OCI-M1 (cell line): ENCODE measurements around the gene SORL1.
"Not testable (repeated sequence)": the region's sequence is repeated elsewhere in the genome, so short reads cannot be mapped to it uniquely, and the experiment has no call there.

Experiments
- DNase-seq: peaks from one replicate; lab custom pipeline; 2025; lab: John Stamatoyannopoulos, UW

Gene SORL1

DNA sequence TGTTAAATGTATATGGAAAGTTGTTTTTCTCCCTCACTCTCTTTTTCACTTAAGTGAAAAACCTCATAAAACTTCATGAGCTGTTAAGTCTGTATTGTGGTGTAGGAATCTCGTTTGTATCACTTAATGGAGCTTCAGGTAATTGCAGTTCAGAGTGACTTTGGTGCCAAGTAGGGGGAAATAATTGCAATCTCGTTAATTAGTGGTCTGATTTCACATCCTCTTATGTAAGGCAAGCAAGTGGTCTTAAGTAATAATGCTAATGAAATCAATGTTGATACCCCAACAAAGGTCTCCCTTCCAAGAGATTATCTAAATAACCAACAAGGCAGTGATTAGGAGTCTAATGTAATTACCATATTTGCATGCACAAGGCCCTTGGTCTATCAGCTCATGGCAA lies 174.9 kb downstream of the SORL1 start:
- DNase-seq, result no peak

DNA sequence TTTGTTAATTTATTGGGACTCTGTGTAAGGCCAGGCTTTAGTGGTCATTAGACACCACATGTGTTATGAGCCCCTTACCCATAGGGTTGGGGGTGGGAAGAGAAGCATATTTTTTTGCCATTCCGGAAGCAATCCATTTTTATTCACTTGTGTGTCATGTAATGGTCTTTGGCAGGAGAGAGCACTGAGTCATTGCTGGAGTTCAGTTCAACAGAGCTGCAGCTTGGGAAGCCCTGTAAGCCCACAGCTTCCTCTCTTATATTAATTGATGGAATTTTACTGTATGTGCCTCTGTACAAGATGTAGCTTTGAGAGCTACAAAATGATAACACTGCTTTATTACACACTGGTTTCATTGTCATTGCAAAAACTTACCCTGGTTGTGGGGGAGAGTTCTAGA lies 177.9 kb downstream of the SORL1 start:
- no peak for DNase-seq

DNA sequence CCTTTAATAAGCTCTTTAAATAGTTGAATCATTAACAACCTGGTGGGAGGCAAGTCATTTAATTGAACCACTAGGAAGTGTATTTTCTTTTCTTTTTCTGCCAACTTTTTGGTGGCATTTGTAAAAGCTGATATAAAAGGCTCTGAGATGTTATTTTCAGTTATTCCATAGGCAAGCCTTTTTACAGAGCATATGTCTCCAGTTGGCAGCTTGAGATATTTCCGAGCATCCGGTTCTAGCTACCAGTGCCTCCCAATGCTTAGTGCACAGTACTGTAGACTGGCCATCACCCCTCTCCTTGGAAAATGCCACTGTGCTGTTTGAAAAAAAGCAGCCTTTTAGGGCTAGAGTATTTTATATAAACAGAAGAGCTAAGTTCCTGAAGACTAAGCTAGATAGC lies 179.3 kb downstream of the SORL1 start:
- no peak for DNase-seq

DNA sequence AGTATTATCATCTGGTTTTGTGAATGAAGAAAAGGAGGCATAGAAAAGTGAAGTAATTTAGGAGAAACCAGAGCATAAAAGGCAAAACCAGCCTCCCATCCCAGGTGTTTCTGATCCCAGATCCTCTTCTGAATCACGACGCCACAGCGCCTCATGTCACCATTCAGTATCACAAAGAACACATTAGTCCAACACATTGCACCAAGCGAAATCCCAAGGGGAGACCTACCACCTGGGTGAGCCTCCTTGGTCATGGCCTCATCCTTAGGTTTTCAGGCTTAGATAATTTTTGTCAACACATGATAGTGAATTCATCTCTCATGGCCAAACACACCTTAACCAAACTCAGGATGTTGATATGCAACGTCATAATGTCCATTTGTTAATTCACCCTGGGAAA lies 182.2 kb downstream of the SORL1 start:
- no peak for DNase-seq

DNA sequence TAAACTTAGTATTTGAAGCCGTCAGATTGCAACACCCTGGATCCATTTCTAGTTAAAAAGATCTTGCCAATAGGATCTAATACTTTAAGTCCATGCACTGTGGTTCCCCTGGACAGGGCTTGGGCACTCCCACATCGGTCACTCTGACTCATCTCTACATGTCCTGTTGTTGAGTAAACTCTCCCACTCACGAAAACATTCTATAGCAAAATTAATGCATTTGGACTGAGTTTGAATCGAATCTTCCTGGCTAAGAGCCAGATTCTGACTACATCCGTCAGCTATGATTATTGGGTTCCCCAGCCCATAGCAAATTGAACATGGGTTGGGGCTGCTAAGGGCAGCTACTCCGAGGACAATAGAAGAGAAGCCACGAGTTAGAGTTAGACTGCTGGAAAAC lies 182.8 kb downstream of the SORL1 start:
- DNase-seq, result no peak

DNA sequence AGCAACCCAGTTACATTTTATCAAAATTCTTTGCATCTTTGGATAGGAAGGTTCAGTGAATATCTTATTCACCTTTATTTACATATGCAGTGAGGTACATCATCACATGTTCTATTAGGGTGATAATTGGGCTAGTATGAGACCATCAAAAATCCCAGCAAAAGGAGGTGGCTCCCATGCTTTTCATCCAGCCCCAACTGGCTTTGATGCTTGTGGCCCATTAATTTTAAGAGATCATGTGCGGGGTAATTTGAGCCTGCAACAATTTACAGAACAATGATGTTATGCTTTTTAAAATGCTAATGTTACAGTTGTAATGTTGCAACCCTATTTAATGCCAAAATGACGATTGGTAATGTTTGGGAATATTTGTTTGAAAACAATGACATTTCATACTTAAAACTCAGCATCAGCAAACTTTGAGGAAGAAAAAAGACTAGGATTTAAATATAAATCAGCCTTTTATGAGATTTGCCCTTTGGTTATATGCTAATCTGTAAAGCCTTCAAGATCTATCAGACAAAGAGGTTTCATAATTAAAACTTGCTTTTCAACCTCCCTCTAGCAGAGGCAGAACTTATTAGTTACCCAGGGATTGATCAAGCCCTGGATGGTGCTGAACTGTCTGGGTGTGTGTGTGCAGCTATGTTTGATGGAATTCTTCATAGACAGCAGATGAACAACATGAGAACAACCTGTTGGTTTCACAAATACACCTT lies 184.1 kb downstream of the SORL1 start:
- no peak for DNase-seq

DNA sequence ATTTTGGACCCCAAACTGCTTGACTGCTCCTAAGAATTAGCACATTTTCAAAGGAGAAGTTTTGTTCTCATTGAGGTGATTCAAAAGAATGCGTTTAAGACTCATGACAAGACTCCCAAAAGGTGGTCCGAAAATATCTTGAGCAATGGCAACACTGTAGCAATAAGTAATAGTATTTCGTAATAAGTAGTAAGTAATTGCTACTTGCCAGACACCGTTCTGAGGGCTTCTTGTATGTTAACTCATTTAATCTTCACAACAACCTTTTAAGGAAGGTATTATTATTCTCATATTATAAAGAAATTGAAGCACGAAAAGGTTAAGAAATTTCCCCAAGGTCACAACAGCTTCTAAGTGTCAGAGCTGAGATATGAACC lies 184.7 kb downstream of the SORL1 start:
- no peak for DNase-seq

DNA sequence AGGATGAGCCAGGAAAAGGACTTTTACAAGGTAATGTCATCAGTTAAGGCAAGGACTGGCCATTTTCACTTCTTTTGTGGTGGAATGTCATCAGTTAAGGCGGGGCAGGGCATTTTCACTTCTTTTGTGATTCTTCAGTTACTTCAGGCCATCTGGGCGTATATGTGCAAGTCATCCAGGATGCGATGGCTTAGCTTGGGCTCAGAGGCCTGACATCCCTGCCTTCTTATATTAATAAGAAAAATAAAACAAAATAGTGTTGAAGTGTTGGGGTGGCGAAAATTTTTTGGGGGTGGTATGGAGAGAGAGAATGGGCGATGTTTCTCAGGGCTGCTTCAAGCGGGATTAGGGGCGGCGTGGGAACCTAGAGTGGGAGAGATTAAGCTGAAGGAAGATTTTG lies 185.5 kb downstream of the SORL1 start:
- not testable (repeated sequence) for DNase-seq

DNA sequence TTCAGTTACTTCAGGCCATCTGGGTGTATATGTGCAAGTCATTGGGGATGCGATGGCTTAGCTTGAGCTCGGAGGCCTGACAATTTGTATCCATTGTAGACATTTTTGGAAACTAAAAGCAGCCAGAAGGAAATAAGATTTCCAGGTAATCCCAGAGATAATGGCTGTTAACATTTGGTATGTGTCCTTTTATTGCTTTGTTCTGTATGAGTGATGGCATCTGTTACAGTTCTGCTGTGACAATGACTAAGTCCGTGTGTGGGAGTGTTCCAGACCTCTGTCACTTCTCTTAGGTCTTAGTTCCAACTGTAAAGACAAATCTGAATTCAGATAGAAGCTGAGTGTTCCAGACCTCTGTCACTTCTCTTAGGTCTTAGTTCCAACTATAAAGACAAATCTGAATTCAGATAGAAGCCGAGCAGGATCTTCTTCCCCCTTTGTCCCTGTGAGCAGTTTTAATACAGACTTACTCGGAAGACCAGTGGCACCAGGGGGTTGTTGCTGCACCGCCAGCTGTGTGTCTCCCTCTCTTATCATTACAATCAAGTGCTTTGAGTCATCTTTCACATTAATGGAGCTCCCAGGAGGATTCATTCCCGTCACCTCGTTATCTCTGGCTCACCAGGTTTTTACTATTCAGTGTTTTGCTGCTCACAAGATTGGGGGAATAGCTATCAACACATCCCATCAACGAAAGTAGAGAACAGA lies 191.5 kb downstream of the SORL1 start:
- peak; percentile 36 for DNase-seq

DNA sequence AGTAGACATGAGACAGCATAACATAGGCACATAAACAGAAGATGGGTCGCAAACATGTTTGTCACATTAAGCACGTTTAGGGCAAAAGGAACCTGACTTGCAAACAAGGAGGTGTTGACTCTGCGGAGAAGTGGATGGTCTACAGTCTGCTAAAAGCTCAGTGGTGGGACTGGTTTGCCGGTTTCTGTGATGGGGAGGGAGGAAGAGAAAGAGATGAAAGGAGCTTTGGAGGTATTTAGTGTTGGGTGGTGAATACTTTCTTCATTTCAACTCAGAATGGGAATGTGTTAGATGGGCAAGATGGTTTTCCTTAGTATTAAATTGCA lies 192.0 kb downstream of the SORL1 start:
- no peak for DNase-seq

DNA sequence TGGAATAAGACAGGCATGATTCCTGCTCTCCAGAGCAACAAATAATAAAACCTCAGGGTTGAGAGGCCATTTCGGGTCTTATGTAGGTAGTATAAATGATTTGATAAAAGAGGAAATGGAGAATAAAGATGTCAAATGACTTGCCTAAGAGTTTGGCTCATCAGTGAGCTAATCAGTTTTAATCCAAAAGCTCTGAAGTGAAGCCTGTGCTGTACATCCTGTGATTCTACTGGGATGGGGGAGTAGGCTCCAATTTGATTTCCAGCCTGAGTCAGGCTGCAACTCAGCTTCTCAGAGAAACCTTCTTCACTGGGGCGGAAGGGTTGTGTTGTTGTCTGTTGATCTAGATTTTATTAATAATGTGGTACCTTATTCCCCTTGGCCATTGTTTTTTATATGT lies 192.9 kb downstream of the SORL1 start:
- no peak for DNase-seq

DNA sequence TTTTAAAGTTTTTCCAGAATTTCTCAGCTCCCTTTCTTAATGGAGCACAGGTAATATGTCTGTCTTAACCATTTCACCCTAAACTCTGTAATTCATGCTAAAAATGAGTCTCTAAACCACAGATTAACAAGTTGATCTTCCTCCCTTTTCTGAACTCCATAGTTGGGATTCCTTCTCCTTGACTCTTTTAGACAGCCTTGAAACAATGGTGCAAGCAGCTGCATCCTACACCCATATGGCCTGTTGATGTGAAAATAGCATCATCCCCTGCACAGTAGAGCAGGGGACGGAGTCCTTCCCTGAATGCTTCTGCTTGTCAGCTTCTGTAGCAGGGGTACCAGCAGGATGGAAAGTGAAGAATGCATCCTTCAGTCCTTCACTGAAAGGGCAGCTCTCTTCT lies 193.5 kb downstream of the SORL1 start:
- DNase-seq, result no peak

DNA sequence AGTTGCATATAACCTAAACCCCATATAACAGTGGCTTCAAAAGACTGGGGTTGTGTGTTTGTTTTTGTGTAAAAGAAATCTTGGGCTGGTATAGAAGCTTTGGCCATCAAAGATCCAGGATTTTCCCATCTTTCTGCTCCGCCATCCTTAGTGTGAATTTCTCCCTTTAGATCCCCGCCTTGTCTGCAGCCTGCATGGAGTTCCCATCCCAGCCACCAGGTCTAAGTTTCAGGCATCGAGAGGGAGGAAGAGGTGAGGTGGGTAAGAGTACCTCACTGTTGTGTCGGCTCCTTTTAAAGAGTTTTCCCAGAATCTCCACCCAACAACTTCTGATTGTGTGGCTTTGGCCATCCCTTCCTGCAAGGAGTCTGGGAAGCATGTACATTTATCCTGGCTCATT lies 196.2 kb downstream of the SORL1 start:
- no peak for DNase-seq

DNA sequence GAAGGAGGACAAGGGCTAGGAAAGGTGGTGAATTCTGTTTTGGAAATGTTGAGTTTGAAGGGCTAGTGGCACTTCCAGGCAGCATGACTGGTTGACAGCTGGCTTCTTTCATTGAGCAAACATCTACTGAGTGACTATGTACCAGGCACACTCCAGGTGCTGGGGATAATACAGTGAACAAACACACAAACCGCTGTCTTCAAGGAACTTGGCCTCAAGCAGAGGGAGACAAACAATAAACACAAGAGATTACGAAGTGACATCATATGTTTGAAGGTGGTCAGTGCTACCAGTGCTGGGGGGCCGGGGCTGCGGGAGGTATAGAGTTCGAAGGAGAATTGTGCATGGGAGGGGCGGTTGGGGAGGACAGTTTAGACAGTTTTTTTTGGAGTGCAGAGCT lies 197.7 kb downstream of the SORL1 start:
- no peak for DNase-seq

DNA sequence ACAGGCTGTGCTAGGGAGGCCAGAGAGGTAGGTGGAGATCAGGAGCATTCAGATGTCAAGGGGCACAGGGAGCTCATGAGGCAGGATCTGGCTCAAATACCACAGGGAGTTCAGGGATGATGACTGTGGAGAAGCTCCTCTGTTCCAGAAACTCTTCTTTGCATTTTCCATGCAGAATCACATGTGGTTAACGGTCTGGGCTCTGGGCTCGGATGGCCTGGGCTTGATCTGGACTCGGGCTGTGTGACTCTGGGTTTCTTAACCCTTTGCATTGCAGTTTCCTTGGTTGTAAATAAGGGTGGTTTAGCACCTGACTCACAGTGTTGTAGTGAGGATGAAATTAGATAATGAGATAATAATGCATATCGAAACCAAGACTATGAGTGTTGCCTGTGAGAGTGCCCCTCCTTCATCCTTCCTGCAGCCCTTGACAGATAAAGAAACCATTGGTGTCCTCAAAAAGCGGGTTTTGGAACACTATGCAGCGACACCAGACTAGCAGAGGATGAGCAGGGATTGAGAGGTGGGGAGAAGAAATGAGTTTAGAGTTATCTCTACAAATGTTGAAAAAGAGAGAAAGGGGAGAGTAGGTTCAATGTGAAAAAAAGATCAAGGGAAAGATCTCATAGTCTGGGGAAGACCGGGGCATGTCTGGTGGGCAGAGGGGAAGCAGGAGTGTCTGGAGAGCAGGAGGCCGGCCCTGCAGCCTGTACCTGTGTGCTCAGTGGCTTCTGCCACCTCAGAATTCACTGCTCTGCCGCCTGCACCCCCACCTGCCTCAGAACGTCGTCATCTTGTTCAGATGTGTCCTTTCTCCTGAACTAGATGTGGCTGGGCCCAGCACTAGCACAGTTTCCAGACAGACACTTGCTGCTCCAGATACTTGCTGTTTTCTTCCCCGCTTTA lies 198.5 kb downstream of the SORL1 start:
- DNase-seq, result no peak

DNA sequence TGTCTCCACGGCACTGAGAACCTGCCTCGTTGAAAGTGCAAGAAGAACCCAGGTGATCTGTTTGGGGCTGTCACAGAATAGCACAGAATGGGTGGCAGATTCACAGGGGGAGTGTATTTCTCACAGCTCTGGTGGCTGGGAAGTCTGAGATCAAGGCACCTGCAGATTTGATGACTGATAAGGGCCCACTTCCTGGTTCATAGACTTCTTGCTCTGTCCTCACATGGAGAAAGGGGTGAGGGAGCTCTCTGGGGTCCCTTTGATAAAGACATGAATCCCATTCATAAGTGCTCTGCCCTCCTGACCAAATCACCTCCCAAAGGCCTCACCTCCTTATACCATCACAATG lies 199.1 kb downstream of the SORL1 start:
- DNase-seq, result no peak

DNA sequence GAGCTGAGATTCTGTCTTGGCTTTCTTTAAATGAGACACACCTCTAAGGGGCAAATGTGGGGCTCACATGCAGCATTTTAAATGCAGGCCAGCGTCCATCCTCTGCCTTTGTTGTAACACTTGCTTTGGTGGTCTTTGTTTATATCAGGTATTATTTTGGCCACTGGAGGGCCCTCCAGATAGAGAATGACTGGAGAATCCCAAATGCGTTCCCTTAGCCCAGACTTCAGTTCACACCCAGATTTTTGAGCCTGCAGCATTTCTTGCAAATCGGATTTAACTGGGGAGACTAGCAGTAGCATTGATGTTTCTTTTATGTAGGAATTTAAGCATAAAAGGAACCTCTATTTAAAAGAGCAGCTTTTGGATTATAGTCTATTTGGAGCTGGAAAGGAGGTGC lies 200.9 kb downstream of the SORL1 start:
- no peak for DNase-seq

DNA sequence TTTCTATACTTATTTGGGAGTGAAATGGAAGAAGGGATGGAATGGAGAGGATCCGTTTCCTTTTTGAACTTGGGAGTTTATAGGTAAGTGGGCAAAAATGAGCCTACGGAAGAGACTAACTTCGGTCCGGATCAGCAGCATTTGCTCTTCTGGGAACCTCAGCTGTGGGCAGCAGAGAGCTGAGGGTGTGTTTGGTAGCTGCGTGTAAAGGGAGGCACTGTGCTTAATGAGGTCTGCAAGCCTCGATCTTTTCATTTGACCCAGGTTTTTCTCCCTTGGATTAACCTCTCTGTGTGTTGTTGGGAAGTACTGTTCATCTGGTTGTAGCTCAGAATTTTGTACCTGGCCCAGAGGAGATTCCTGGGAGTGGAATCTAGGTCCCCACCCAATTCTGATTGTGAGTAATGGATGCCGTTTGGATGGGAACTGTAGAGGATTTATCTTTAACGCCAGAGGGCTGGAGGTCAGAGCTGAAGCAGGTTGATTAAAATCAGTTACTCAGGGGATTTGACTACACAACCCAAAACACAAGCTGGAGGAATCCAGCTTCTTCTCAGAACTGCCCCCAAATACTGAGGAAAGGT lies 202.2 kb downstream of the SORL1 start:
- peak; percentile 12 for DNase-seq

DNA sequence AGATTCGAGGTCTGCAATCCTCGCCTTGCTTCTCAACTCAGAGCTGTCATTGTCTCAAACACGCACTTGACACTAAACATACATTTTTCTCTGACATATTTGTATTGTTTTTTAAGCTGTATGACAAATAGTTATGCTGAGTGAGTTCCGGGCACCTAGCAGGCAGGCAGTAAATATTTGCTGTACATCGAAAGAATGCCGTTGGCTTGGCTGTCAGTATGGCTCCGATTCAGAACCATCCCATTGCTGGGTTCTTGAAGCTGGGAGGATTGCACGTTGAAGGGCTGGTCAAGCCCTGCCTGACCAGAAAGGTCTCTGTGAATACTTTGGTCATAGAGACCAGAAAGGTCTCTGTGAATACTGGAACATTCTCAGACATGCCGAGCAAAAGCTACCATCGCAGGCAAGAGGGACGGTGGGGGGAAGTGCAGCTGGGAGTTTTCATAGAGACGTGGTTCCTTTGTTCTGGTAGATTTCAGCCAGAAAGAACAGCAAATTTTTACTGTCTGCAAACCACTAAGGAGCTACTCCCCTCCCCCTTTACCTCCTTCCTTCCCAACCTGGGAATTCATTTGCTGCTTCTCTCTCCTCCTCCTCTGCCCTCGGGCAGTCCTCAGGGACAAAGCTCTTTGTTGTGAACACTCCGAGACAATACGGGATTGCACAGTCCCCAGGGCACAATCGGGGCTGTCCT lies 202.9 kb downstream of the SORL1 start:
- DNase-seq, result no peak

DNA sequence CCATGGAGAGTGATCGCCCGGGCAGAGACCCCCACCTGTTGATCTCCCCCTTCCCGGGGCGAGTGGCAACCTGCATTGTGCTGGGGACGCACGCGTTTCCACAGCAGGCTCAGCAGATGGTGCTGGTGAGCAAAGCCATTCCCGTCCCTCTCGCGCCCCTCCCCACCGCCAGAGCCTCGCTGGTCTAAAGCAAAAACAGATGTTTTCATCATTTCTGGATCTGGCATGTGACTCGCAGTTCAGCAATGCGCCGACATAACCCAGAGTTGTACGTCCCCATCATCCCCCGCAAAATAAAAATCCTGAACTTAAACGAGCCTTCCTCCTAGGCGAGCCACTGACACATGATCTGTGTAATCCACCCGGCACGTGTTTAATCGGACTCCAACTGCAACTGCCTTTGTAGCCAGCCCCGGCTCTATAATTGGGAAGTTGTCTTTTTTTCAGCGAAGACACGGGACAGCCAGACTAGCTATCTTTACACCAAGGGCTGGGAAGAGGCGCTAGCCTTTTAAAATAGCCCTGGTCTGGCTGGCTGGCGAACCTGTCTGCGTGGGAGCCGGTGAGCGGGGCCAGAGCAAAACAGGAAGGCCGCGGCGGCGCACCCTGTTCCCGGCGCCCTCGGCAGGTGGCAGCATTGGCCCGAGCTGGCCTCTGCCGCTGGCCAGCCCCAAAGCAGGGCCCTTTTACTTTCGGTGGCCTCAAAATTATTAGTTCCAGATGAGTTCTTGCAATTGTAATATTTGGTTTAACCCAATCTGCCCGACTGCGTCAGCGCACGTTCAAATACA lies 203.6 kb downstream of the SORL1 start:
- DNase-seq, result peak; percentile 94

DNA sequence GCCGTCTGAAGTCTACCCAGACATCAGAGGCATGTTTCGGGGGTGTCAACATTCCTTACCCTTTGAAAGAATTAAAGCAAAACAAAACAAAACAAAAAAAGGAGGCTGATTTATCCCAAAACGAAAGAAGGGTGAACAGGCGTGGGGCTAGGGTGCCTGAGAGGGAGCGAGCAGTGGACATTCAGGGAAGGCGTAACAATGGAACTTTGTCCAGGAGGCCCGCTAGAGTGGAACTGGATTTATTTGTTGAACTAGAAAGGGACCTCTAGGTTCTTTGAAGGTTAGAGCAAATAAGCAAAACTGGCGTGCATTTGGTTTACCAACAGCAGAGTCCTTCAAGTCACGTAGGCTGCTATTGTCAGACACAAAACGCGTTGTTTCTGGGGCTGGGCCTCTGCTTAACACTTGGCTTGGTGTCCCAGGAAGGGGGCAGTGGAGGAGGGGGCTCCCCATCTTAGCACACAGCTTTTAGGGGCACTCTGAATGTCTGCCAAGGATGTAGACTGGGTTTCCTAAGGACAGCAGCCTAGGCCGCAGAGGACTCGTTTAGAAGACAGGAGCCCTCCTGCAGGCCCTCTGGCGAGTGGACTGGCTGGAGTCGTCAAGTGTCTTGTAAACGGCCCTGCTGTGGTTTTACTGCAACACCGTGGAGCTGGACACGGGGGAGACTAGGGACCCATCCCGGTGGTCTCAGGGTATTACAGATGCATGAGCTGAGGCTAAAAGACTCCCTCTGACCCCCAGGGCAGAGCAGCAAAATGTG lies 204.4 kb downstream of the SORL1 start:
- no peak for DNase-seq
